Left renal pelvis (tissue), 4 donors: ENCODE results near the gene PRL. TPM values are rescaled to one million over a fixed set of nuclear protein-coding genes. Genes with fewer than 3 reads are reported as not detected.

Experiments used
- DNase-seq, 4 donors: peaks; one replicate each; pipeline ENCODE4 v3.0.0-alpha.2; 2013; ENCODE audit warnings: low read depth in 4 of 4, low spot score in 3 of 4
- polyA plus RNA-seq, 4 donors: library from polyadenylated mRNA; unstranded; fragments of 120-200 nt; gene quantifications; one replicate each; pipeline ENCODE4 v1.2.1, GENCODE V29; 2013; ENCODE audit not compliant: insufficient read length in 4 of 4

PRL gene
- polyA plus RNA-seq, 4 donors = 0.11 to 1.8 TPM; not detected in 2

GRCh38 chr6:22296067-22296466, 769 bp downstream of the PRL start:
- no peak for DNase-seq

- no peak for DNase-seq
These were observed 1.7 kb downstream of the PRL start for GRCh38 chr6:22295145-22295544.

- DNase-seq = no peak
These were observed 2.5 kb downstream of the PRL start for GRCh38 chr6:22294301-22294700.

- no peak for DNase-seq
These were observed 6.8 kb downstream of the PRL start for GRCh38 chr6:22290045-22290444.

GRCh38 chr6:22288721-22289120, 8.1 kb downstream of the PRL start:
- DNase-seq = no peak

- no peak for DNase-seq
These were observed 12.2 kb downstream of the PRL start for GRCh38 chr6:22284666-22285065.

GRCh38 chr6:22281341-22282085, 15.3 kb downstream of the PRL start:
- DNase-seq = peak in 2 of 4 donors; percentile 4 to 12

GRCh38 chr6:22279427-22279826, 17.4 kb downstream of the PRL start:
- DNase-seq = no peak

- no peak for DNase-seq
These were observed 25.8 kb downstream of the PRL start for GRCh38 chr6:22271081-22271480.

- DNase-seq = no peak
These were observed 33.1 kb downstream of the PRL start for GRCh38 chr6:22263748-22264147.

GRCh38 chr6:22254886-22255285, 42.0 kb downstream of the PRL start:
- no peak for DNase-seq

- no peak for DNase-seq
These were observed 42.7 kb downstream of the PRL start for GRCh38 chr6:22253955-22254655.

- DNase-seq = no peak
These were observed 45.5 kb downstream of the PRL start for GRCh38 chr6:22251348-22251747.

- no peak for DNase-seq
These were observed 46.4 kb downstream of the PRL start for GRCh38 chr6:22250486-22250885.

- DNase-seq = no peak
These were observed 47.0 kb downstream of the PRL start for GRCh38 chr6:22249711-22250350.

GRCh38 chr6:22248513-22249308, 48.1 kb downstream of the PRL start:
- no peak for DNase-seq

- DNase-seq = no peak
These were observed 48.8 kb downstream of the PRL start for GRCh38 chr6:22247916-22248482.

GRCh38 chr6:22240025-22240424, 56.8 kb downstream of the PRL start:
- DNase-seq = no peak

GRCh38 chr6:22239261-22239921, 57.4 kb downstream of the PRL start:
- DNase-seq = no peak

GRCh38 chr6:22238861-22239260, 58.0 kb downstream of the PRL start:
- DNase-seq = no peak
